HepG2 (cell line): ENCODE data around the gene BATF2. TPM values are rescaled to one million over a fixed set of nuclear protein-coding genes. Genes with fewer than 3 reads are reported as not detected.

Experiments used
- ATAC-seq: fragments of 200-7000 bp; cut with Tn5 transposase; 3 replicates; pipeline ENCODE4 v1.9.1; 2020; ENCODE audit warnings: mild to moderate bottlenecking, moderate library complexity
- BruUV-seq: library from RNA; stranded (reverse); fragments of 400-500 nt; replicated peaks from 2 replicates; lab custom pipeline; 2021; lab: Mats Ljungman, UMichigan
- CTCF ChIA-PET: fragments of 300-600 bp; formaldehyde crosslinking; extraction: SDS; loops from one replicate; lab custom pipeline; 2021; ENCODE audit warnings: low total read pairs, inconsistent platforms, low intra/inter-chr PET ratio; lab: Yijun Ruan, JAX
- POLR2A ChIA-PET: fragments of 350-600 bp; sonication (Branson Sonifier 250); formaldehyde crosslinking; loops from one replicate; lab custom pipeline; 2020; ENCODE audit warnings: antibody characterized with exemption, inconsistent platforms; lab: Yijun Ruan, JAX
- DNase-seq: peaks from one replicate; pipeline ENCODE4 v3.0.0-alpha.2; 2015; ENCODE audit warnings: low spot score
- FAIRE-seq: peaks from 3 replicates; lab custom pipeline; 2011; peaks lifted over from hg19 to GRCh38; lab: Jason Lieb, UNC
- H2AFZ ChIP-seq: one replicate; pipeline ENCODE4 v1.6.1; 2011; ENCODE audit warnings: low read length, inconsistent platforms
- H3K27ac ChIP-seq: fragments of 300-600 bp; 3 replicates; pipeline ENCODE4 v1.8.0; 2011; ENCODE audit warnings: mixed run types, mild to moderate bottlenecking, mixed read lengths, low read length, inconsistent platforms; ENCODE audit not compliant: insufficient read depth; ENCODE audit errors: extremely low read length
- H3K27me3 ChIP-seq, 2 experiments: fragments of 200-600 bp in 1 of 2; 2 replicates in 1 of 2; 3 replicates in 1 of 2; pipeline versions ENCODE4 v1.6.0 to v1.8.0; 2011; ENCODE audit warnings: low read length in 2 of 2, mild to moderate bottlenecking in 2 of 2, moderate library complexity in 2 of 2, inconsistent platforms in 1 of 2; ENCODE audit not compliant: insufficient read depth in 2 of 2, control insufficient read depth in 1 of 2
- H3K36me3 ChIP-seq, 2 experiments: fragments of 200-600 bp in 1 of 2; replicated peaks in 1 of 2; 2 replicates in 1 of 2; 3 replicates in 1 of 2; pipeline versions ENCODE4 v1.5.1 to v1.8.0; 2011; ENCODE audit warnings: low read length in 2 of 2, inconsistent platforms in 1 of 2; ENCODE audit not compliant: insufficient read depth in 2 of 2, control insufficient read depth in 1 of 2
- H3K4me1 ChIP-seq: 2 replicates; pipeline ENCODE4 v1.5.1; 2012; ENCODE audit warnings: low read length, inconsistent platforms; ENCODE audit not compliant: insufficient read depth
- H3K4me2 ChIP-seq: 2 replicates; pipeline ENCODE4 v1.6.0; 2011; ENCODE audit warnings: low read depth, low read length, inconsistent platforms
- H3K4me3 ChIP-seq, 3 experiments: fragments of 200-600 bp in 1 of 3; sonication (generic), shearing (Covaris generic) in 1 of 3; replicated peaks in 1 of 3; 2 replicates each; pipeline ENCODE4 v1.5.1; 2011 to 2016; ENCODE audit warnings: low read length in 3 of 3, inconsistent platforms in 2 of 3, low read depth in 2 of 3, mild to moderate bottlenecking in 2 of 3, control low read depth in 1 of 3, mixed read lengths in 1 of 3; ENCODE audit not compliant: insufficient read depth in 1 of 3
- H3K79me2 ChIP-seq: one replicate; pipeline ENCODE4 v1.6.1; 2011; ENCODE audit warnings: low read length, inconsistent platforms; ENCODE audit not compliant: insufficient read depth
- H3K9ac ChIP-seq: 2 replicates; pipeline ENCODE4 v1.6.0; 2011; ENCODE audit warnings: mild to moderate bottlenecking, low read depth, low read length, inconsistent platforms; ENCODE audit not compliant: insufficient read depth
- H3K9me3 ChIP-seq: 2 replicates; pipeline ENCODE4 v1.5.1; 2012; ENCODE audit warnings: mild to moderate bottlenecking, low read length
- H4K20me1 ChIP-seq: 2 replicates; pipeline ENCODE4 v1.6.0; 2011; ENCODE audit warnings: inconsistent platforms, mild to moderate bottlenecking, low read length, moderate library complexity; ENCODE audit not compliant: insufficient read depth
- BATF2 ChIP-seq: sonication (generic); formaldehyde crosslinking; IDR thresholded peaks from 2 replicates; pipeline ENCODE4 v1.8.0; 2022; ENCODE audit warnings: mild to moderate bottlenecking, missing genetic modification reagents, moderate library complexity
- RBM22 ChIP-seq: fragments of 200-400 bp; formaldehyde crosslinking; optimal IDR thresholded peaks from 2 replicates; pipeline ENCODE3; 2017; ENCODE audit warnings: mild to moderate bottlenecking, low read length, moderate library complexity
- SMYD3 ChIP-seq: sonication (generic); formaldehyde crosslinking; IDR thresholded peaks from 2 replicates; pipeline ENCODE4 v1.8.1; 2023; ENCODE audit warnings: mild to moderate bottlenecking, missing genetic modification reagents
- WIZ ChIP-seq: sonication (generic); formaldehyde crosslinking; IDR thresholded peaks from 2 replicates; pipeline ENCODE4 v1.5.1; 2020; ENCODE audit warnings: mild to moderate bottlenecking, missing genetic modification reagents
- ZKSCAN5 ChIP-seq: sonication (generic); formaldehyde crosslinking; IDR thresholded peaks from 2 replicates; pipeline ENCODE4 v1.5.1; 2020; ENCODE audit warnings: mild to moderate bottlenecking, missing genetic modification reagents
- ZNF101 ChIP-seq: sonication (generic); formaldehyde crosslinking; IDR thresholded peaks from 2 replicates; pipeline ENCODE4 v1.4.0; 2020; ENCODE audit warnings: mild to moderate bottlenecking, low read depth, missing genetic modification reagents, borderline replicate concordance
- ZNF142 ChIP-seq: sonication (generic); formaldehyde crosslinking; IDR thresholded peaks from 2 replicates; pipeline ENCODE4 v1.4.0; 2020; ENCODE audit warnings: missing genetic modification reagents
- WGBS: methylation state at CpG from one replicate; pipeline ENCODE4 v1.1.6; 2017; ENCODE audit warnings: low lambda C conversion rate; 5-methylcytosine and 5-hydroxymethylcytosine counted together
- in situ Hi-C: cut with HindIII; loops from 2 replicates; pipeline ENCODE4 v1.10.0; 2017; ENCODE audit warnings: low pct_unique_long_range_greater_than_20kb; ENCODE audit not compliant: extremely low pct_ligation_motif_present
- intact Hi-C: fragments of 100-400 bp; cut with micrococcal nuclease; formaldehyde crosslinking; loops from one replicate; pipeline ENCODE4 v1.10.0; 2022; ENCODE audit not compliant: unreplicated experiment
- polyA plus RNA-seq, 8 experiments: library from polyadenylated mRNA; depleted of rRNA in 3 of 8; stranded (reverse) in 7 of 8; unstranded in 1 of 8; fragments of >200 nt; fragmentation: Illumina TruSeq in 4 of 8; extraction: Trizol in 4 of 8; gene quantifications; 2 replicates each; pipeline versions ENCODE4 v1.2.1 to v1.2.3, GENCODE V29; 2011 to 2016; ENCODE audit warnings: low read depth in 4 of 8, missing spikeins in 1 of 8, mixed read lengths in 1 of 8; ENCODE audit not compliant: insufficient read depth in 1 of 8
- total RNA-seq, 5 experiments: library from RNA; depleted of rRNA; stranded (reverse); fragments of >200 nt; fragmentation: Illumina TruSeq; extraction: Trizol; gene quantifications; 2 replicates each; pipeline ENCODE4 v1.2.3, GENCODE V29; 2016; ENCODE audit warnings: low read depth in 1 of 5

Gene BATF2
- total and polyA plus RNA-seq, 2 of the 13 experiments (the other 11 are each of a cell fraction or from before 2014, with no cell fraction given) = 2.8 to 3.9 TPM

GRCh38 chr11:65045061-65045460 is 48.3 kb upstream of the BATF2 start:
- no peak for TF ChIP-seq ZNF101
- TF ChIP-seq ZKSCAN5 = no peak
- no peak for TF ChIP-seq SMYD3
- no peak for TF ChIP-seq RBM22
- TF ChIP-seq BATF2 (CRISPR knock-in tag) = no peak
- no peak for TF ChIP-seq WIZ
- TF ChIP-seq ZNF142 (CRISPR knock-in tag) = no peak
- Histone ChIP-seq H2AFZ (no peak overlapping the region), H4K20me1 (no peaks in the 10 kb centered on the region), H3K27ac (no peak overlapping the region), H3K79me2 (peaks cover 10% of the 10 kb centered on the region), H3K9me3 (no peaks in the 10 kb centered on the region), H3K36me3 (peaks cover 3 to 18% of the 10 kb centered on the region in 2 experiments; a peak in 3 of 5 replicates), H3K4me1 (peaks cover 20% of the 10 kb centered on the region), H3K27me3 (no peaks in the 10 kb centered on the region), H3K4me2 (no peak overlapping the region), H3K4me3 (no peak overlapping the region), H3K9ac (no peak overlapping the region)
- in situ Hi-C loops = no loop called here
- ChIA-PET POLR2A (interaction anchor here (0.6 to 1.0 kb wide), 2 partner anchors 27 to 31 kb away, joined by 3 read pairs; partner anchors contain the start of gene ARL2), CTCF (no interaction called here)
- no peak for FAIRE-seq
- ATAC-seq = no peak
- 100% methylated on average over 1 of the region's 5 CpGs for WGBS
- no TSS peak for BruUV-seq
- DNase-seq = no peak
- intact Hi-C loops = no loop called here
